DOHH2 (cell line): ENCODE results near the gene FBXL12.

ENCODE experiments used
- H3F3A ChIP-seq: fragments of 200-600 bp; sonication (generic), shearing (Covaris generic); 2 replicates; pipeline ENCODE4 v1.6.0; 2016; ENCODE audit warnings: antibody characterized with exemption, mild to moderate bottlenecking; ENCODE audit not compliant: control insufficient read depth, insufficient read depth
- H3K27ac ChIP-seq: fragments of 200-600 bp; sonication (generic); 2 replicates; pipeline ENCODE4 v1.5.1; 2014; ENCODE audit warnings: low read depth, mild to moderate bottlenecking, low read length, moderate library complexity
- H3K27me3 ChIP-seq: fragments of 200-600 bp; sonication (generic); 2 replicates; pipeline ENCODE4 v1.6.1; 2014; ENCODE audit warnings: mild to moderate bottlenecking, low read length, mixed read lengths; ENCODE audit not compliant: control insufficient read depth
- H3K36me3 ChIP-seq: fragments of 200-600 bp; sonication (generic); 2 replicates; pipeline ENCODE4 v1.6.1; 2014; ENCODE audit warnings: mild to moderate bottlenecking, low read length, moderate library complexity, mixed read lengths; ENCODE audit not compliant: control insufficient read depth
- H3K4me1 ChIP-seq: fragments of 200-600 bp; sonication (generic); 2 replicates; pipeline ENCODE4 v1.6.1; 2014; ENCODE audit warnings: mild to moderate bottlenecking, low read length, mixed read lengths; ENCODE audit not compliant: control insufficient read depth
- H3K4me2 ChIP-seq: fragments of 200-600 bp; sonication (generic); 2 replicates; pipeline ENCODE4 v1.6.0; 2014; ENCODE audit warnings: mild to moderate bottlenecking, low read length, moderate library complexity
- H3K4me3 ChIP-seq: fragments of 200-600 bp; sonication (generic); 2 replicates; pipeline ENCODE4 v1.5.1; 2014; ENCODE audit warnings: mild to moderate bottlenecking, low read length, mixed read lengths
- H3K79me2 ChIP-seq: fragments of 200-600 bp; sonication (generic); 2 replicates; pipeline ENCODE4 v1.6.1; 2014; ENCODE audit warnings: mild to moderate bottlenecking, low read length, mixed read lengths; ENCODE audit not compliant: control insufficient read depth
- H3K9me2 ChIP-seq: fragments of 200-600 bp; sonication (generic); replicated peaks from 2 replicates; pipeline ENCODE4 v1.6.1; 2014; ENCODE audit warnings: mild to moderate bottlenecking, low read length, mixed read lengths; ENCODE audit not compliant: control insufficient read depth
- H3K9me3 ChIP-seq: fragments of 200-600 bp; sonication (generic); 2 replicates; pipeline ENCODE4 v1.6.1; 2014; ENCODE audit warnings: antibody characterized with exemption, low read length, mixed read lengths; ENCODE audit not compliant: control insufficient read depth, insufficient read depth
- H4K20me1 ChIP-seq: fragments of 200-600 bp; sonication (generic); 2 replicates; pipeline ENCODE4 v1.6.0; 2014; ENCODE audit warnings: low read depth, mild to moderate bottlenecking, antibody characterized with exemption, low read length, moderate library complexity; ENCODE audit not compliant: control insufficient read depth, insufficient read depth
- EZH2phosphoT487 ChIP-seq: fragments of 200-600 bp; sonication (generic); IDR thresholded peaks from 2 replicates; pipeline ENCODE4 v1.6.1; 2017; ENCODE audit warnings: borderline replicate concordance, mild to moderate bottlenecking, antibody characterized with exemption, low read length, moderate library complexity, mixed read lengths
- TF ChIP-seq, protein P1 (sequence below): fragments of 200-600 bp; sonication (generic); IDR thresholded peaks from one replicate; pipeline ENCODE4 v1.5.1; 2014; ENCODE audit warnings: antibody characterized with exemption, mild to moderate bottlenecking, low read depth, low read length; ENCODE audit not compliant: poor library complexity, severe bottlenecking

Gene FBXL12

DNA sequence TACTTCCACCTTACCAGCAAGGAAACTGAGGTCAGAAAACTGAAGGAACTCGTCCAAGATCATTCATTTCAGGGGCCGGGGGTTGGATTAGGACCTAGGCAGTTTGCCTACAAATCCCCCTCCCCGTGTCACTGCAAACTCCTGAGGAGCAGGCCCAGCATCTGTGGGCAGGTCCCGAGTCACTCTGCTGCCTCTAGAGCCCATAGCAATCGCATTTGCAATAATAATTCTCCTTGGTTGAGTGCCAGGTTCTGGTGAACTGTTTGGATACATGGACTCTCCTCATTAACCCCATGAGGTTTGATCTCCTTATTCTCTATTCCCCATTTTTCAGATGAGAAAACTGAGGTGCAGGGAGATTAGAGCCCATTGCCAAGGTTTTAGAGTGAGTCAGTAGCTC is 17.1 kb upstream of the FBXL12 start:
- Histone ChIP-seq H3K36me3 (peaks cover 40% of the 10 kb centered on the region), H3K9me3 (no peaks in the 10 kb centered on the region), H3K79me2 (peaks cover 38% of the 10 kb centered on the region), H4K20me1 (peaks cover 6% of the 10 kb centered on the region; the same call in 1 of the 2 replicates), H3K4me2 (peak overlapping the region; percentile 98), H3K27me3 (no peaks in the 10 kb centered on the region), H3K4me1 (peaks cover 18% of the 10 kb centered on the region), H3K27ac (0 out of 2 replicates have a peak overlapping the region, but pooled peaks have one; percentile 6), H3K4me3 (peak overlapping the region; percentile 98), H3K9me2 (no peaks in the 10 kb centered on the region), H3F3A (peaks cover 6% of the 10 kb centered on the region; the same call in 1 of the 2 replicates)
- TF ChIP-seq, protein P1, sequence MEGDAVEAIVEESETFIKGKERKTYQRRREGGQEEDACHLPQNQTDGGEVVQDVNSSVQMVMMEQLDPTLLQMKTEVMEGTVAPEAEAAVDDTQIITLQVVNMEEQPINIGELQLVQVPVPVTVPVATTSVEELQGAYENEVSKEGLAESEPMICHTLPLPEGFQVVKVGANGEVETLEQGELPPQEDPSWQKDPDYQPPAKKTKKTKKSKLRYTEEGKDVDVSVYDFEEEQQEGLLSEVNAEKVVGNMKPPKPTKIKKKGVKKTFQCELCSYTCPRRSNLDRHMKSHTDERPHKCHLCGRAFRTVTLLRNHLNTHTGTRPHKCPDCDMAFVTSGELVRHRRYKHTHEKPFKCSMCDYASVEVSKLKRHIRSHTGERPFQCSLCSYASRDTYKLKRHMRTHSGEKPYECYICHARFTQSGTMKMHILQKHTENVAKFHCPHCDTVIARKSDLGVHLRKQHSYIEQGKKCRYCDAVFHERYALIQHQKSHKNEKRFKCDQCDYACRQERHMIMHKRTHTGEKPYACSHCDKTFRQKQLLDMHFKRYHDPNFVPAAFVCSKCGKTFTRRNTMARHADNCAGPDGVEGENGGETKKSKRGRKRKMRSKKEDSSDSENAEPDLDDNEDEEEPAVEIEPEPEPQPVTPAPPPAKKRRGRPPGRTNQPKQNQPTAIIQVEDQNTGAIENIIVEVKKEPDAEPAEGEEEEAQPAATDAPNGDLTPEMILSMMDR: no peak
- no peak for TF ChIP-seq EZH2phosphoT487

DNA sequence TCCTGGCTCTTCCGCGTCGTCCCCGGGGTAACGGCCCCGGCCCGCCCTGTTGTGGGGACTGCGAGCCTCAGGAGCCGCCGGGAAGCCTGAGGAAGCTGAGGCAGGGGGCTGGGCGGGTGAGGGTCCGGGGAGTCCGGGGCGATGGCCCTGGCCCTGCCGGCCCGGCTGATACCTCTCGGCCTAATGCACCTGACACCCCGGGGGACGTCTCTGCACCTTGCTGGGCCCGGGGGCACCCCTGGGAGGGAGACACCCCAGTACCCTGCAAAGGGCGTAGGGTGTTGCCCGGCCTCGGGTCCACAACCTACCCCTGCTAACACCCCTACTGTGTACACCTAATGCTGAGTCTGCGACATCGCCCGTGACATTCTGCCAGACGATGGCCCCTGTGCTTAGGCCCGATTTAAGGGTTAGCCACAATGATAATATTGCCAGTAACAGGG is 16.6 kb upstream of the FBXL12 start:
- Histone ChIP-seq H3K27ac (0 out of 2 replicates have a peak overlapping the region, but pooled peaks have one; percentile 6), H3K9me3 (no peaks in the 10 kb centered on the region), H3K36me3 (peaks cover 36% of the 10 kb centered on the region), H3K79me2 (peaks cover 38% of the 10 kb centered on the region), H4K20me1 (peaks cover 6% of the 10 kb centered on the region; the same call in 1 of the 2 replicates), H3K4me2 (peak overlapping the region; percentile 98), H3K4me3 (peak overlapping the region; percentile 98), H3K4me1 (peaks cover 18% of the 10 kb centered on the region), H3K27me3 (no peaks in the 10 kb centered on the region), H3F3A (peaks cover 6% of the 10 kb centered on the region; the same call in 1 of the 2 replicates), H3K9me2 (no peaks in the 10 kb centered on the region)
- no peak for TF ChIP-seq EZH2phosphoT487
- TF ChIP-seq, protein P1: no peak

DNA sequence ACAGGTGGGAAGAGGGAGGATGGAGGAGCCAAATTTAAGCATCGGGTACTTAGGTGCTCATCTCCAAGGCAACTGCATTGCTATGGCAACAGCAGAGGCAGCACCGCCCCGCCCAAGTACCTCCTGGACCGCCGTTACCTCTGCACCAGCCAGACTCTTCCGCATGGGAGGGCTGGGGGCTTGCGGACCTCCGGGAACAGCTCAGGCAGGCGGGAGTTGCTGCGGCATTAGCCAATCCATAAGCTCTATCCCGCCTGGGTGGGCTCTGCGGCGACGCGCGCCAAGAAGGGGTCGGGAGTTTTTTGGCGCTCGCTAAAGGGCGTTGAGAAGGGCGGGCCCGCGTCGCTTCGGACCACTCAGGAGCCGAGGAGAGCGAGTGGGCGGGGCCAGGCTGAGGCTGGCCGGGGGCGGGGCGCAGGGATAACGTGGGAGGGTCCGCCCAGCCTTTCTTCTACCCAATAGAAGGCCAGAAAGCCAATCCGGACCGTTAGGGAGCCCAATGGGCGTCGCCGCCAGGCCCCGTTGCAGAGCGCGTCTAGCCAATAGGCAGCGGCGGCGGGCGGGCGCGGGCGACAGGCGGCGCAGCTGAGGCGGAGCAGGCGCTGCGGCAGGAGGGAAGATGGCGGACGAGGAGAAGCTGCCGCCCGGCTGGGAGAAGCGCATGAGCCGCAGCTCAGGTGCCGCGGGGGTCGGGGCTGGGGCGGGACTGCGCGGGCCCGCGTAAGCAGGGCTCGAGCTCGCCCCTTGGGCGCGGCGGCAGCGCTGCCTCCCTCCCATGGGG is 16.0 kb upstream of the FBXL12 start, which contains the start of gene PIN1:
Gene PIN1 (plus strand): TSS at position 593 of the 781 bp plus-strand sequence. CDS start 27 bp downstream, at position 620.
- peaks cover 6% of the 10 kb centered on the region; the same call in 1 of the 2 replicates for H4K20me1 ChIP-seq
- H3K79me2 ChIP-seq: peaks cover 43% of the 10 kb centered on the region
- no peaks in the 10 kb centered on the region for H3K27me3 ChIP-seq
- 0 out of 2 replicates have a peak within 1 kb of the TSS, but pooled peaks have one; percentile 6 for H3K27ac ChIP-seq
- no peaks in the 10 kb centered on the region for H3K9me2 ChIP-seq
- peak within 1 kb of the TSS; percentile 98 for H3K4me2 ChIP-seq
- peaks cover 6% of the 10 kb centered on the region; the same call in 1 of the 2 replicates for H3F3A ChIP-seq
- H3K36me3 ChIP-seq: peaks cover 37% of the 10 kb centered on the region
- TF ChIP-seq, protein P1: peak; percentile 34
- no peak for TF ChIP-seq EZH2phosphoT487
- H3K4me1 ChIP-seq: peaks cover 18% of the 10 kb centered on the region
- peak within 1 kb of the TSS; percentile 98 for H3K4me3 ChIP-seq
- no peaks in the 10 kb centered on the region for H3K9me3 ChIP-seq
